GM12891 (cell line): Measurements from ENCODE around the gene P2RX4.

Experiments
- PAX5 ChIP-seq: IDR thresholded peaks from 2 replicates; pipeline ENCODE4 v1.6.1; 2011; ENCODE audit warnings: low read length, moderate library complexity, mild to moderate bottlenecking; ENCODE audit not compliant: insufficient read depth, severe bottlenecking
- POLR2A ChIP-seq: IDR thresholded peaks from 2 replicates; pipeline ENCODE4 v1.6.1; 2011; ENCODE audit warnings: low read depth, low read length, control low read depth
- POLR2AphosphoS5 ChIP-seq: IDR thresholded peaks from 2 replicates; pipeline ENCODE4 v1.6.1; 2011; ENCODE audit warnings: low read depth, low read length, control low read depth
- POU2F2 ChIP-seq: IDR thresholded peaks from 2 replicates; pipeline ENCODE4 v1.6.1; 2011; ENCODE audit warnings: low read depth, mild to moderate bottlenecking, control low read depth, low read length, moderate library complexity
- SPI1 ChIP-seq: IDR thresholded peaks from 2 replicates; pipeline ENCODE4 v1.6.1; 2011; ENCODE audit warnings: low read depth, low read length, control low read depth
- TAF1 ChIP-seq: IDR thresholded peaks from 2 replicates; pipeline ENCODE4 v1.6.1; 2011; ENCODE audit warnings: low read depth, low read length, control low read depth

GRCh38 chr12:121176826-121177529 lies 33.0 kb upstream of the P2RX4 start:
- TF ChIP-seq POLR2AphosphoS5 (no peak), POLR2A (no peak), TAF1 (no peak), POU2F2 (no peak), SPI1 (no peak), PAX5 (no peak)
